ENCODE data around the gene RFPL3.
"Not testable (repeated sequence)": the region's sequence is repeated elsewhere in the genome, so short reads cannot be mapped to it uniquely, and the experiment has no call there.

Gene RFPL3

GRCh38 chr22:32354360-32355351 is 3.0 kb upstream of the RFPL3 start:
- DNase-seq = no peak

DNA sequence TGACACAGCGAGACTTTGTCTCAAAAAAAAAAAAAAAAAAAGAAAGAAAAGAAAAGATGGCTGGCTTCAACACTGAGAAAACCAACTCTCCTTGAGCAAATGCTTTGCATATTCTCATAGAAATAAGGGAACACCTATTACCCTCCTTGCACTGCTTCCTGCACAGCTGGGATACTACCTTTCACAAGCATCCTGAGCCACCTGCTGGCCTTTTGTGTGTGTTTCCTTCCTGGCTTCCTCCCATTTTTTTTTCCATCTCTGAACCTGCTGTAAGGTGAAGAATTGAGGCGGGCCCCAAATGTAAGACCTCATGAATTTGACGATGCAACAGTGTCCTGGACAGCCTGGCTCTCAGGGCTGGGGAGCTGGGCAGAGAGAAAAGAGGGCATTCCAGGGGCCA is 1.9 kb upstream of the RFPL3 start:
- no peak for DNase-seq

GRCh38 chr22:32360096-32360495 is 2.4 kb downstream of the RFPL3 start:
- not testable (repeated sequence) for DNase-seq

- no peak for DNase-seq
Observed at GRCh38 chr22:32361257-32361656, 3.6 kb downstream of the RFPL3 start.

- no peak for DNase-seq
Observed at GRCh38 chr22:32364210-32364609, 6.5 kb downstream of the RFPL3 start.

DNA sequence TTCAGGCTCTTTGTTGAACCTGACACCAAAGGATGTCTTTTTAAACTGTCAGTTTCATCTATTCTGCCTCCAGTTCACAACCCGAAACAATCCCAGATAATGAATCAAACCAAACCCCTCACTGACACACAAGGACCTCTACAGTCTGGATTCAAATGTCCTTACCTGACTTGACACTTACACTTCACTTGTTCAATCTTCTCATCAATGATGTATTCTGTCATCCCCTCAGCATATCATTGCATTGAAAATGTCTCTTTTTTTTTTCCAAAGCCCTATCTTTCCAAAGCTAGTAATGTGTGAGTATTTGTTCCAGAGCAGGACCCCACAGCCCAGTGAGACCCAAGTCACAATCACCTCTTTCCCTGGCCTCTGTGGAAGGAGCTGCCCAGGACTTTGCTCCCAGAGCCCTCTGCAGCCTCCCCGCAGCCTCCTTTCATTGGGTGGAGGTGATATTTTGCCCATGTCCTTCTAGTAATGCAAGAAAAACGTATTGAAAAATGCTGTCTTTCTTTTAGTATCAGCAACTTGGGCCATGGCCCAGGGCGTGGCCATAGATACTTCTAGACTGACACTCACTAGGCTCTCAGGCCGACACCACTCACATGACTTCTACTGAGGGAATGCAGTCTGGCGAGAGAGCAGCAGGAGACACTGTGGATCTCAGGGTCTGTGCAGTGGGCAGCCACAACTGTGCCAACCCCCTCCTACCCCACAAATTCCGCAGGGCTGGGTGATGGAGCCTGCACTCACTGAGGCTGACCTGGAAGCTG is 18.2 kb downstream of the RFPL3 start:
- no peak for DNase-seq

DNA sequence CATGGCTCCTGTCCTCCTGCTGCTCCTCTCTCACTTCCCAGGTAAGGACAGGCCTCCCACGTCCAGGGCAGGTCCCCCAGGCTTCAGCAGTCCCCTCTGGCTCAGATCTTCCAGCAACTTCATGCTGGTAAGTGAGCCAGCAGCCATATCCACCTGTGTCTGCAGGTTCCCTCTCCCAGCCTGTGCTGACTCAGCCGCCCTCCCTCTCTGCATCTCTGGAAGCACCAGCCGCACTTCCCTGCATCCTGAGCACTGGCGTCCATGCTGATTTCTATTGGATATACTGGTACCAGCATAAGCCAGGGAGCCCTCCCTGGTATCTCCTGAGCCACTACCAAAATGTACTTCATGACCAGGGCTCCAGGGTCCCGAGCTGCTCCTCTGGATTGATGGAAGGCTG is 19.0 kb downstream of the RFPL3 start:
- DNase-seq = no peak

- DNase-seq = no peak
Observed at GRCh38 chr22:32378707-32379272, 21.1 kb downstream of the RFPL3 start.

DNA sequence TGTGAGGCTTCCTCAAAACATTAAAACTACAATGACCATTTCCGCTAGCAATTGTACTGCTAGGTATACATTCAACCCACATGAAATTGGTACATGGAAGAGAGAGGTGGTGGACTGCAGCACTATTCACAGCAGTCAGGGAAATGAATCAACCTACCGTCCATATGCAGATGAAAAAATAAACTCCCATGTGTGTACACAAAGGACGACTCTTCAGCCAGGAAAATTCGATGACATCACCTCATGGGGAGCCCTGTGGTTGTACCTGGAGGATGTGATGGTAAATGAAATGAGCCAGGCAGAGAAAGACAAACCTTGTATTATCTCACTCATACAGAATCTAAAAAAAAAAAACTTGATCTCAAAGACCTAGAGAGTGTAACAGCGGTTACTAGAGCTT is 23.3 kb downstream of the RFPL3 start:
- DNase-seq = no peak

- DNase-seq = no peak
Observed at GRCh38 chr22:32385681-32386080, 28.0 kb downstream of the RFPL3 start.

DNA sequence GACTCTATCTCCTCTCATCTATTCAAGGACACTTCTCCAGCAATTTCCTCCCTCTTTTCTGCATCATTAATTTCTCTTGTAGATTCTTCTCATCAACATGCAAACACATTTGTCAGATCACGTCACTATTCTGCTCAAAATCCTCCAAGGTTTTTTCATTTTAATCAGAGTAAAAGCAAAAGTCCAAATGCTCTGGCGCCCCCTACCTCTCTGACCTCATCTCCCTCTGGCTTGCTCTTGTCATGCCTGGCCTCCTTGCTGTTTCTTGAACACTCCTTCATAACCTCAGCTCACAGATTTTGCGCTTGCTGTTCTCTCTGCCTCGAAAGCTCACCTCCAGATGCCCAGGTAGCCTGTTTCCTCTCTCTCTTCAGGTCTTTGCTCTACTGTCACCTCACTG is 32.0 kb downstream of the RFPL3 start:
- no peak for DNase-seq

GRCh38 chr22:32395107-32395506 is 37.4 kb downstream of the RFPL3 start:
- no peak for DNase-seq

GRCh38 chr22:32396255-32396654 is 38.6 kb downstream of the RFPL3 start:
- no peak for DNase-seq

DNA sequence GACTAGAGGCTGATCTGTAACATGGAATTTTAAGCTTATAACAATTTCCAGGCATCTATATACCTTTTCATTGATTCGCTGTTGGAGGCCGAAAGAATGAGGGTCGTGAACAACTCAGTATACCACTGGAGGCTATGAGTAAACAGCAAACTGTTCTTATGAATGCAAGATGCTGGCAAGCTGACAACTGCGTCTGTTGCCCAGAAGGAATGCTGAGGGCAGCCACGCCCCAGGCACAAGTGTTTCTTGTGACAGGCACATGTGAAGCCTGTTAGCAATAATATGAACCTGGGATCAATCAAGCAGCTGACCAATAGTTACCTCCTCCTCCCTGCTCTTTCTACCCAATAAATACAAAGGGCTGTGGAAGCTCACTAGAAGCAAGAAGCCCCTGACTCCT is 39.1 kb downstream of the RFPL3 start:
- no peak for DNase-seq

- DNase-seq = no peak
Observed at GRCh38 chr22:32401486-32401885, 43.8 kb downstream of the RFPL3 start.

DNA sequence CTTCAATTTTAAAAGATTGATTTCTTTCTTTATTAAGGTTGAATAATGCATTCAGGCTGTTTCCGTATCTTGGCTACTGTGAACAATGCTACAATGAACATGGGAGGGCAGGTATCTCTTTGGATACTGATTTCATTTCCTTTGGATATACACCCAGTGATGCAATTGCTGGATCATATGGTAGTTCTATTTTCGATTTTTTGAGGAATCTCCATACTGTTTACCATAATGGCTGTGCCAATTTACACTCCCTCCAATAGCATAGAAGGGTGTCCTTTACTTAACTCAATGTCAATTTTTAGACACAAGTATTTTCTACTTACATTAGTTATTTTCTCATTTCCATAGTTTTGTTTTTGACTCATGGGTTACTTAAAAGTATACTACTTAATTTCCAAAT is 46.4 kb downstream of the RFPL3 start:
- no peak for DNase-seq

- no peak for DNase-seq
Observed at GRCh38 chr22:32407312-32407711, 49.6 kb downstream of the RFPL3 start.

GRCh38 chr22:32407936-32408335 is 50.3 kb downstream of the RFPL3 start:
- DNase-seq = no peak

- DNase-seq = no peak
Observed at GRCh38 chr22:32409977-32410376, 52.3 kb downstream of the RFPL3 start.

GRCh38 chr22:32410459-32410858 is 52.8 kb downstream of the RFPL3 start:
- no peak for DNase-seq

Measured in activated CD4-positive, CD25-positive, alpha-beta regulatory T cell (primary cell).